ENCODE measurements around the gene NR2E3. TPM values are rescaled to one million over a fixed set of nuclear protein-coding genes. Genes with fewer than 3 reads are reported as not detected.

Gene NR2E3
- polyA plus RNA-seq, 1 donor from 2014 or later = not detected

DNA sequence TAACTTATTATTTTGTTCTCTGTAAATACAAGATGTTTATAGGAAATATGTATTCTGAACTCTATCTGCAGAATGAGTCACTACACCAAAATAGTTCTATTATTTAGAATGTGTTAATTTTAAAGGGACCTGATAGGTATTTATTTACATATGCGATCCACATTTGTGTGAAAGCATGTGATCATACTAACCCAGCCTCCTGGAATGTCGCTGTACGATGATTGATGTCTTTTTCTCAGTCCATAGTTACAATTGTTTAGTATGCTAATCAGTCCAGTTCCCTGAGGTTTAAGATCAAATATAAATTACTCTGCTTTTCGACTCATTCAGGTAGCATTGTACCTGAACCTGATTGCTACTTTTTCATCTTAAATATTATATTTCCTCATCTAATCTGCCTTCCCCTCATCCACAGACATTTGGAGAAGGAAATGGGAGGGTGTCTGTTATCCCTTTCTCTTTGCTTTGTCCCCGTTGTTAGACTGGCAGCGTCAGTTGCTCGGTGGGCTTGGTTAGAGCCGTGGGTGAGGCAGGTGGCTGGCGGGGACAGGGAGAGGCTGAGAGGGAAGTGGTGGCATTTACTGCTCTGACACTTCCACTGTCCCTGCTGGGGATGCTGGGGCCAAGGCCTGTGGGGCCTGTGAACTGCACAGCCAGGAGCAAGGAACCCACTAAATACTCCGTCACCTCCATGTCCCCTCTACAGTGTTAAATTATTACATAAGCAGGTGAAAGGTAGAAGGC, 27.8 kb upstream of the NR2E3 start:
- H3F3A ChIP-seq (ENCODE audit: insufficient read depth, low read length, poor library complexity, severe bottlenecking) = no peaks in the 10 kb centered on the region

DNA sequence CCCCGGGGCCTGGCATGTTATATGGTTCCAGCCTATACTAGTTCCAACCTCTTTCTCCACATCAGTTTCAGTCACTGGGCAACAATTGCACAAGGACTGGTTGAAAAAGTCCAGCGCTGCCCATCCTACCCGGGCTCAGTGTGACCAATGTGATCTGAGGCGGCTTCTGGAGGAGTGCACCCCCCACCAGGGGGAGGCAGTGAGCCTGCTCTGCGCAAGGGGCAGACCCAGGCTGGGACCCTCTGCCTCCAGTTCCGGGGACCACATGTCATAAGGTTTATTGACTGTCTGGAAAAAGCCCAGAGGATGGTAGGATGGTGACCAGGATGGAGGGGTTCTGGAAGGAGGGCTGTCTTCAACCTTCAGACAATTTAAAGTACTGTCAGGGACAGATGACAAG, 25.6 kb upstream of the NR2E3 start:
- Histone ChIP-seq H3K4me2 (ENCODE audit: low read length) (no peak overlapping the region), H3K27me3 (ENCODE audit: insufficient read depth, low read depth, low read length) (no peaks in the 10 kb centered on the region), H3K36me3 (ENCODE audit: insufficient read depth, low read length) (no peaks in the 10 kb centered on the region), H2AFZ (ENCODE audit: low read depth, low read length) (no peak overlapping the region), H3K4me3 (ENCODE audit: low read length) (no peak overlapping the region), H3F3A (ENCODE audit: insufficient read depth, low read length, poor library complexity, severe bottlenecking) (no peaks in the 10 kb centered on the region), H3K27ac (ENCODE audit: low read length) (no peak overlapping the region), H3K9ac (ENCODE audit: low read length) (no peak overlapping the region), H3K9me3 (ENCODE audit: low read length) (no peaks in the 10 kb centered on the region), H3K79me2 (replicated peaks; ENCODE audit: insufficient read depth, low read length) (no peaks in the 10 kb centered on the region), H4K20me1 (ENCODE audit: insufficient read depth) (no peaks in the 10 kb centered on the region), H3K9me2 (ENCODE audit: insufficient read depth, low read length) (no peaks in the 10 kb centered on the region)
- TF ChIP-seq EZH2 (IDR thresholded peaks at IDR 0.05; ENCODE audit: borderline replicate concordance, insufficient read depth, low read length, poor library complexity, severe bottlenecking) (no peak), POLR2AphosphoS5 (IDR thresholded peaks at IDR 0.05) (no peak), MXI1 (conservative IDR thresholded peaks at IDR 0.05; ENCODE audit: poor library complexity, severe bottlenecking) (no peak), CTCF (IDR thresholded peaks at IDR 0.05; ENCODE audit: poor library complexity, severe bottlenecking) (no peak), RAD21 (conservative IDR thresholded peaks at IDR 0.05) (no peak), SMC3 (conservative IDR thresholded peaks at IDR 0.05; ENCODE audit: poor library complexity) (no peak), TAF1 (IDR thresholded peaks at IDR 0.05; ENCODE audit: low read depth) (no peak)
- TF ChIP-seq, protein P1, sequence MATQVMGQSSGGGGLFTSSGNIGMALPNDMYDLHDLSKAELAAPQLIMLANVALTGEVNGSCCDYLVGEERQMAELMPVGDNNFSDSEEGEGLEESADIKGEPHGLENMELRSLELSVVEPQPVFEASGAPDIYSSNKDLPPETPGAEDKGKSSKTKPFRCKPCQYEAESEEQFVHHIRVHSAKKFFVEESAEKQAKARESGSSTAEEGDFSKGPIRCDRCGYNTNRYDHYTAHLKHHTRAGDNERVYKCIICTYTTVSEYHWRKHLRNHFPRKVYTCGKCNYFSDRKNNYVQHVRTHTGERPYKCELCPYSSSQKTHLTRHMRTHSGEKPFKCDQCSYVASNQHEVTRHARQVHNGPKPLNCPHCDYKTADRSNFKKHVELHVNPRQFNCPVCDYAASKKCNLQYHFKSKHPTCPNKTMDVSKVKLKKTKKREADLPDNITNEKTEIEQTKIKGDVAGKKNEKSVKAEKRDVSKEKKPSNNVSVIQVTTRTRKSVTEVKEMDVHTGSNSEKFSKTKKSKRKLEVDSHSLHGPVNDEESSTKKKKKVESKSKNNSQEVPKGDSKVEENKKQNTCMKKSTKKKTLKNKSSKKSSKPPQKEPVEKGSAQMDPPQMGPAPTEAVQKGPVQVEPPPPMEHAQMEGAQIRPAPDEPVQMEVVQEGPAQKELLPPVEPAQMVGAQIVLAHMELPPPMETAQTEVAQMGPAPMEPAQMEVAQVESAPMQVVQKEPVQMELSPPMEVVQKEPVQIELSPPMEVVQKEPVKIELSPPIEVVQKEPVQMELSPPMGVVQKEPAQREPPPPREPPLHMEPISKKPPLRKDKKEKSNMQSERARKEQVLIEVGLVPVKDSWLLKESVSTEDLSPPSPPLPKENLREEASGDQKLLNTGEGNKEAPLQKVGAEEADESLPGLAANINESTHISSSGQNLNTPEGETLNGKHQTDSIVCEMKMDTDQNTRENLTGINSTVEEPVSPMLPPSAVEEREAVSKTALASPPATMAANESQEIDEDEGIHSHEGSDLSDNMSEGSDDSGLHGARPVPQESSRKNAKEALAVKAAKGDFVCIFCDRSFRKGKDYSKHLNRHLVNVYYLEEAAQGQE (IDR thresholded peaks at IDR 0.05; ENCODE audit: borderline replicate concordance) = no peak

More for the DNA sequence above, 27.8 kb upstream of the NR2E3 start:
- Histone ChIP-seq H3K36me3 (ENCODE audit: insufficient read depth, low read length) (no peaks in the 10 kb centered on the region), H3K27ac (ENCODE audit: low read length) (no peak overlapping the region), H3K9me2 (ENCODE audit: insufficient read depth, low read length) (no peaks in the 10 kb centered on the region), H4K20me1 (ENCODE audit: insufficient read depth) (no peaks in the 10 kb centered on the region), H3K27me3 (ENCODE audit: insufficient read depth, low read depth, low read length) (no peaks in the 10 kb centered on the region), H3K9me3 (ENCODE audit: low read length) (no peaks in the 10 kb centered on the region), H3K9ac (ENCODE audit: low read length) (no peak overlapping the region), H3K4me2 (ENCODE audit: low read length) (no peak overlapping the region), H3K4me3 (ENCODE audit: low read length) (no peak overlapping the region), H3K79me2 (replicated peaks; ENCODE audit: insufficient read depth, low read length) (no peaks in the 10 kb centered on the region), H2AFZ (ENCODE audit: low read depth, low read length) (no peak overlapping the region)
- TF ChIP-seq CTCF (IDR thresholded peaks at IDR 0.05; ENCODE audit: poor library complexity, severe bottlenecking) (no peak), EP300 (conservative IDR thresholded peaks at IDR 0.05; ENCODE audit: poor library complexity, severe bottlenecking) (no peak), RAD21 (conservative IDR thresholded peaks at IDR 0.05) (no peak), MXI1 (conservative IDR thresholded peaks at IDR 0.05; ENCODE audit: poor library complexity, severe bottlenecking) (no peak), SMC3 (conservative IDR thresholded peaks at IDR 0.05; ENCODE audit: poor library complexity) (no peak), TAF1 (IDR thresholded peaks at IDR 0.05; ENCODE audit: low read depth) (no peak), EZH2 (IDR thresholded peaks at IDR 0.05; ENCODE audit: borderline replicate concordance, insufficient read depth, low read length, poor library complexity, severe bottlenecking) (no peak), POLR2AphosphoS5 (IDR thresholded peaks at IDR 0.05) (no peak)
- TF ChIP-seq, protein P1 (IDR thresholded peaks at IDR 0.05; ENCODE audit: borderline replicate concordance) = no peak
